NCI-H2081 (cell line): ENCODE results near the gene HOXC13.

ENCODE experiments used
- DNase-seq, 2 experiments: peaks; one replicate each; lab custom pipeline; 2025; lab: John Stamatoyannopoulos, UW

HOXC13 gene

DNA sequence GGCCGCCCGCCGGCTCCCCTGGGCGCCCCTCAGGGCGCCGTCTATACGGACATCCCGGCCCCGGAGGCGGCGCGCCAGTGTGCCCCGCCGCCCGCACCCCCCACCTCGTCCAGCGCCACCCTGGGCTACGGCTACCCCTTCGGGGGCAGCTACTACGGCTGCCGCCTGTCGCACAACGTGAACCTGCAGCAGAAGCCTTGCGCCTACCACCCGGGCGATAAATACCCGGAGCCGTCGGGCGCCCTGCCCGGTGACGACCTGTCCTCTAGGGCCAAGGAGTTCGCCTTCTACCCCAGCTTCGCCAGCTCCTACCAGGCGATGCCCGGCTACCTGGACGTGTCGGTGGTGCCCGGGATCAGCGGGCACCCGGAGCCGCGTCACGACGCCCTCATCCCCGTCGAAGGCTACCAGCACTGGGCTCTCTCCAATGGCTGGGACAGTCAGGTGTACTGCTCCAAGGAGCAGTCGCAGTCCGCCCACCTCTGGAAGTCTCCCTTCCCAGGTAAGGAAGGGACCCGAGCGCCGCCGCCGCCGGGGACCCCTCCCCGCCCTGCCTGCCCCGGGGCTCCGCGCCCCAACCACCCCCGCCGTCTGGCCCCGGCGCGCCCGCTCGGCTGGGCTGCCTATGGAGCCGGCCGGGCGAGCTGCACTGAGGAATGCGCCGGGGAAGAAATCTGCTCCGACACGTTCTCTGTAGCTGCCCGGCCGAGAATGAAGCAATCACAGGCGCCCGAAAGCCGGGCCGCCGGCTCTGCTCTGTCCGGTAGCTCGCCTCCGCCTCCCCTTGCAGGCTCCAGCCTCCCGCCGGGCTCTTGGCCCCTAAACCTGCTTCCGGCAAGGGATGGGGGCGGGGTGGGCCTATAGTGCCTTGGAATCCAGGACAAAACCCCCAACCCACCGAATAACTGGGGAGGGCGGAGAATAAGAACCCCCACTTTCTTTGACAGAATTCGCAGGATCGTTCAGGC, 794 bp downstream of the HOXC13 start:
- DNase-seq: no peak

DNA sequence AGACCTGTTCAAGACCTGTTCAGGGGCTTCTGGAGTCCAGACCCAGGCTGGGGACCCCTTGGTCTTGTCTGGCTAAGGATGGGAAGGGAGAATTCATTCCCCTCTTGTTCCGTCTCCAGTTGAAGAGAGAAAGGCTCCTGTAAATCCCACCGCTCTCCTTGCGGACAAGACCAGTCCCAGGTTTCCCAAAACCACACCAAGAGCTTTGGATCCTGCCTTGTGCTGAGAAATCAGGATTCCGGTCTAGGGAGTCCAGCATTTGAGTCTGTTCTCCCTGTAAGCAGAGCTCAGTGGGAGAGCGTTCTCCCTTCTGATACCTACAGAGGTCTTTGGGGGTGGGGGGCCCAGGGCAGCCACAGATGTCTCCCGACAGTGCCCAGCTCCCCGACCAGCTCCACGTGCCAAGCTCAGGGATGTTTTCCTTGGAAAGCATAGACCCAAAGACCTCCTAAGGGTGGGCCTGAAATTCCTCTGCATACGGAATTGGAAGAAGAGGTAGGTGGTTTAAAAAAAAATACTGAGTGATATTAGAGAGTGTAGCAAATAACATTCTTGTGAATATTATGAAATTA, 1.9 kb downstream of the HOXC13 start:
- DNase-seq: no peak

DNA sequence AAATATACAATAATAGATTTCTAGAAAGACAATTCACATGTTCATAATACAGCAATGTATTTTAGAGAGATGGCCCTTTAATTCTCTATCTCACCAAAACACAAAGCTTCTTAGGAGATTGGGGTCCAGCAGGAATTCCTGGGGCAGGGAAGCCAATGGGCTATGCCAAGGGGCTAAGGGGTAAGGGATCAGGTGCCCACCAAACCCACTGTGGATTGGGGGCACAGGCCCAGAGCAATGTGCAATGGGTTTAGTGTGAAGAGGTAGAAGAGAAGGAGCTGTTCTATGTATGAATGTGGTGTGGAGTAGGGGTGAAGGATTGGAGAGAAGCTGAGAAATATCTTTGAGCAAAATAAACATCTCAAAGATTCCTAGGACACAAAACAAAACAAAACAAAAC, 2.6 kb downstream of the HOXC13 start:
- DNase-seq: no peak

DNA sequence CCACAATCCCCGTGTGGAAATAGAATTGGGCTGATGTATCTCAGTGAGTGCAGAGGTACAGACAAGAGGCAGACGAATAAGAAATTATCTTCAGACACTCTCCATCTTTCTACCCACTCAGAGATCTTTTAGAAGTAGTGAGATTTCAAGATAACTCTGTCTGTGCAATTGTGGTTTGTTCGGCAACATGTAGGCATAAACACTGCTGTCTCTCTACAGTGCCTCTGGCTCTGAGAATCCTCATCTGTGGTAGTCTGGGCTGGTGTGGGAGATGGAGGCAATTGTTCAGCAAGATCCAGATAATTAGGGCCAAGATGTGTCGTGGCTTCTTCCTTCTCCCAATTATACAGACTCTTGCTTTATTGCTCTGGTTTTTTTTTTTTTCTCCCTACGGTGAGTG, 3.1 kb downstream of the HOXC13 start:
- DNase-seq: no peak

DNA sequence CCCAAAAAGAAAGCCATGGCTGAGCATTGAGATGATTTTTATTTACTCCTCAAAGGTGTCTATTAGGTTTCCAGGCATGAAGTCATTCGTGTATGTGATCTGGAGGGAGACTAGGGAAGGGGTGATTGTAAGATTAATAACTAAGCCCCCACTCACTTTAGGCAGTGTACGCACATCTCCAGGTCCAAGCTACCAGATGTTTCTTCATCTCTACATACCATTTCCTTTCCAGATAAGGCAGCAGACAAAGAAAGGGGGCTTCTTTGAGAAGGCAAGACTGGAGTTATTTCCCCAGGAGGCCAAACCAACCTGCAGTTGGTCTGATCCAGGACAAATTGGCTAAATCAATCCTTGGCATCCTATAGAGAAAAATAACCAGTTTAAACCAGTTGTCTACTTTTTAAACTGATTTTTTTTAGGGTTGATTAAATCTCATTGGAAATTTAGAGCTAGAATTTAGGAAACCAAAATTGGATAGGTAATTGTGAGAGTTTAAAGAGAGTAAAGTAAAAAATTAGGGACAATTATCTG, 3.9 kb downstream of the HOXC13 start:
- no peak for DNase-seq

DNA sequence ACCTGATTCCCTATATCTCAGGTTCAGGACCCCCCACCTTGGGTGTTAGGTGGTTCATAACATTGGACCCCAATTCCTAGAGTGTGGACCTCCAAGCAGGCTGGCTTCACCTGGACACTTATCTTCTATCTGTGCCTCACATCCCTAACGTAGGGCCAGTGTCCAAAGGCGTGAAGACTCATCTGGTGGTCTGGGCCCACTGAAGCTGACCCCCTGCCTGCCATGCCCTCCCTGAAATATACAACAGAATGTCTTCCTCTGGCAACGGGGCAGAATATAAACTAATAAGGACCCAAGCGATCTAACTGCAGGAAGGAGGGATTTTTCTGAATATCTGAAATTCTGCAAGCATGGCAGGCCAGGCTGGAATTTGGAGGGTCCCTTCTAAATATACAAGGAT, 5.6 kb downstream of the HOXC13 start:
- no peak for DNase-seq

DNA sequence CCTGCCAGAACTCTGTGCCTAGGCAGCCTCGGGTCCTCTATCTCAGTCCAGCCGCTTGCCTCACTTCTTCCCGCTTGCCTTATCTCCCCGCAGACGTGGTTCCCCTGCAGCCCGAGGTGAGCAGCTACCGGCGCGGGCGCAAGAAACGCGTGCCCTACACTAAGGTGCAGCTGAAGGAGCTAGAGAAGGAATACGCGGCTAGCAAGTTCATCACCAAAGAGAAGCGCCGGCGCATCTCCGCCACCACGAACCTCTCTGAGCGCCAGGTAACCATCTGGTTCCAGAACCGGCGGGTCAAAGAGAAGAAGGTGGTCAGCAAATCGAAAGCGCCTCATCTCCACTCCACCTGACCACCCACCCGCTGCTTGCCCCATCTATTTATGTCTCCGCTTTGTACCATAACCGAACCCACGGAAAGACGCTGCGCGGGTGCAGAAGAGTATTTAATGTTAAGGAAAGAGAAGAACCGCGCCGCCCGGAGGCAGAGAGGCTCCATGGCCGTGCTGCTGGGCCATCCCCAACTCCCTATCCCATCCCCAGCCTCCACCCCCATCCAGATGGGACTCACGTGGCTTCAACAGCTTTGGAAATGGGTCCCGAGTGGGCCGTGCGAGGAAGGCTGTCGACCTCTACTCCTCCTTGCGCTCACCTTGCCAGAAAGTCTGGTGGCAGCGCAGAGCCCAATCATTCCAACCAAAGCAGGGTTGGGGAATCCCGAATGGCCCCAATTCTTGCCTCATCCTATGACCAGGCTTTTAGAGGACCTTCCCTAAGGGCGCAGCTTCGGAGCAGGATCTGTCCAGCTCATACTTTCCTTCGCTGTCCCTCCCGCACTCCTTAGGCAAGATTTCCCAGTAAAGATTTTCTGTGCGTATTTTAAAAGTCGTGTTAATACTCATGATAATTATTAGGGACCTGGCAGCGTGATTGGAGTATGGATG, 6.5 kb downstream of the HOXC13 start:
- DNase-seq: no peak

DNA sequence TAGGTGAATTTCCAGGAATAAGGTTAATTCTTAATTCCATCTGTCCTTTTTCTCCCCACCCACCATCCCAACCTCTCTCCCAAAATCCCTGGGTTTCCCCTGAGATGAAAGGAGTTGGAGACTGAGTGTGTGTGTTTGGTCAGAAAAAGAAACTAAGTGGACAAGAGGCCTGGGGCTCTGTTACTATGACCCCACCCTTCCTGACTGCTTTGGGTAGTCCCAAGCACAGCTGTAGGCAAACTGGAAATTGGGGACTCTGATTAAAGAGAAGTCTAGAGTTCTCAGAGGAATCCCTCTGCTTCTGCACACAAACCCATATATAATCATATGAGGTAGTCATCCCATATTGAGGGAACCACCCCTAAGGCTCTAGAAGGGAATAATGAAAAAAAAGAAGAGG, 9.1 kb downstream of the HOXC13 start:
- no peak for DNase-seq

DNA sequence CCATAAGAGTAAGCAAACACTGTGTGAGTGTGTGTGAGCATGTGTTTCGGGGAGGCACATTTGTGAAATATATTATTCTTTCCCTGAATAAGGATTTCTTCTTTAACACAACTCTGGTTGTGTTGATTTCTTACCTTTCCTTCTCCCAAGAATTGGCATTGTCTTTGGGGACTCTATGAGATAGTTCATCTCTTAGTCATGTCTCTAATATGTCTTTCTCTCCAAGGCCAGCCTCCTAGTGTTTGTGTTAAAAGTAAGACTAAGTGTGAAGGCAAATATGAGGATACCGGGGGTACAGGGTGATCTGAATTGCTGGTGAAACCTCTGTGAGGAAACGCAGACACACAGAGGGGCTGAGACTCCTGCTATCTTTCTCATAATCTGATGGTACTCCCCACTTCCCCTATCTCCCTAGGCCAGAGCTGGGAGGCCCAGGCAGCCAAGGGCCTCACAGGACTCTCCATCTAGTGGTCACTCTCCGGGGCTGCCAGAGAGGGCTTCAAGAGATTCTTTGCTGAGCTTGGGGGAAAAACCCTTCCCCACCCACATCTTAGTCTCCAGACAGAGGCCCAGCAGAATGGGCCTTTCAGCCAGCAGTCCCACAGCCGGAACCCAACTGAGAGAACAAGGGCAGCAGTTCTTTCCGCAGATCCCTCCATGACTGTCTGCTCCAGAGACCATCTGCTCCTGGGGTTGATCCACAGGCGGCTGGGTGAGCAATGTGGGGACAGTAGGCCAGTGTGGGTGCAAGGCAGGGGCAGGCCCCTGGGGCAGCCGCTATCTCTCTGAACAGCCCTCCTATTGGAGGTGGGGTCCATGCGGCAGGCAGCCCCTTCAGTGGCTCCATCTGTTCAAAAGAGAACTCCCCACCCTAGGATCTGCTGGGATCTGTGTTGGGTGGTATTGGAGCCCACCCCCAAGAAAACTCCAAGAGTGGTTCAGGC, 10.3 kb downstream of the HOXC13 start:
- no peak for DNase-seq

DNA sequence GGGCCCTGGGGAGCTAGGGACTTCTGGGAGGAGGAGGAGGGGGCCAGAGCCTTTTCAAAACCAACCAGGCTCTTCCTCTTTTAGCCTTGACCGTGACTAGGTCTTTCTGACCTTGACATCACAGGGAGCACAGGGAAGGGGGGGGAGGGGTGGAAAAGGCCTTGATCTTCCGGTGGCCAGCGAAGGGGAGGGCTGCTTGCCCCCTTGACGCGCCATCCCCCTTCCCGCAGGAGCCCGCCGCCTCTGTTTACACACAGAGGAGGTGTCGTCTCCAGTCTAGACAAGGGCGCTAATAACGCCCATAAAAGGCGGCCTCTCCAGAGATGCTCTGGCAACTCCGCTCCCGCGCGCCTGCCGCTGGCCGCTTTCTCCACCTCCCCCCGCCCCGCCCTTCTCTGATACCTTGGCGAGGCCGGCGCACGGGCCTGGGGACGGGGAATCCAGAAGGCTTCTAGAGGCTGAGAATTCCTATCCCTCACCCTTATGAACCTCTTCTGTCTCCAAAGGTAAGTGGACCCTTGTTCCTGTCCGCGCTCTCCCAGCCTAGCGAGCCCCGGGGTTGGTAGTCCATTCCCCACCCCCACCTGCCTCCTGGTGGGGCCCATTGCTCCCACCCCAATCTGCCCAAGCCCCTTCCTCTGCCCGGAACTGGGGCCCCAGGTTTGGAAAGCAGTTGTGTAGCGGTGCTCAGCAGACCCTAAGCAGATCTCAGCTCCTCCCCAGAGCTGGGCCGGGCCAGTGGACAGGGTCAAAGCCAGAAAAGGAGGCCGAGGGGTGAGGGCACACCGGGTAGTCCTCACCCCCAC, 11.2 kb downstream of the HOXC13 start:
- no peak for DNase-seq

DNA sequence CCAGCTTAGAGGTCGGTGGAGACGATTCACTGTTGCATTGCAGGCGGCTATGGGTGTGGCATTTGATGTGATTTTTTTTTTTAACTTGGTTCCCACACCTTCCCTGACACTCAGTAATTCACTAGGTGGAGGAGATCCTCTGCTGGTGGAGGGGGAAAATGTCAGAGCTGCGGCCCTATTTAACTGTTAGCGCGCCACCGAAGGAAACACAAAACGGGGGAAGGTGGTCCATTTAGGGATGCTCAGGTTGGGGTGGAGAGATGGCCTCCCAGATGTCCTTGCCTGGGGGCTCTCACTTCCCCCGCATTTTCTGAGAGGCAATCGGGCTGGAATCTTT, 11.8 kb downstream of the HOXC13 start:
- no peak for DNase-seq

DNA sequence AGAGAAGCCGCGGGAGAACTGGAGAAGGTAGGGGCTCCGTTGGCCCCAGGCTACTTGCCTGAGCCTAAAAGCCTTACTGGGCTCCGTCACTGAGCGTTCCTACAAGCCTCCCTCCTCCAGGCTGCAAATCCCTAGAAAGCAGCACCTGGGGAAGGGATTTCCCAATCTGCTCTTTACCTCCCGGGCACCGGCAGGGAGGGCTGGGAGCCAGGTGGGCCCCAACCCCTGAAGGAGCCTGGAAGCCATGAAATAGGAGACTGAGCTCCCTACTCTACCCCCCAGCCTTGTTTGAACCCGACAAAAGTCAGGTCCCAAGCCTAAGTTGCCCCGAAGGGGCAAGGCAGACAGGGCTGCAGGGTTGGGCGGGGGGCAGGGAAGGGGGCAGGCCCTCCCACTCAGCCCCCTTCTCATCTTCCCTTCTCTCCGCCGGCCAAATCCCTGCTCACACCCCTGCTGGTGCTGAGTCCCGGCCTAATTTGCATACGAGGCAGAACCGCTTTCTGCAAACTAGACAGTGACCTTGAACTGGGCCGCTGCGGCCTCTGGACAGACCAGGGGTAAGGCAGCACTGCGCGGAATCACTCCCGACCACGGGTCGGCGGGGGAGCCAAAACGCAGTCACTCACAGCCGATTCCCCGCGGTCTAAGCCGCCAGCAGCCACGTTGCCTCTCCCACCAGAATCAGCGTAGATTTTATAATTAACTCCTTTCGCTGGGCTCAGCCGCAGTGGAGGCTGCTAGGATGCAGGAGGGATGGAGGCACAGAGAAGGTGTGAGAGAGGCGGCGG, 12.4 kb downstream of the HOXC13 start:
- no peak for DNase-seq

DNA sequence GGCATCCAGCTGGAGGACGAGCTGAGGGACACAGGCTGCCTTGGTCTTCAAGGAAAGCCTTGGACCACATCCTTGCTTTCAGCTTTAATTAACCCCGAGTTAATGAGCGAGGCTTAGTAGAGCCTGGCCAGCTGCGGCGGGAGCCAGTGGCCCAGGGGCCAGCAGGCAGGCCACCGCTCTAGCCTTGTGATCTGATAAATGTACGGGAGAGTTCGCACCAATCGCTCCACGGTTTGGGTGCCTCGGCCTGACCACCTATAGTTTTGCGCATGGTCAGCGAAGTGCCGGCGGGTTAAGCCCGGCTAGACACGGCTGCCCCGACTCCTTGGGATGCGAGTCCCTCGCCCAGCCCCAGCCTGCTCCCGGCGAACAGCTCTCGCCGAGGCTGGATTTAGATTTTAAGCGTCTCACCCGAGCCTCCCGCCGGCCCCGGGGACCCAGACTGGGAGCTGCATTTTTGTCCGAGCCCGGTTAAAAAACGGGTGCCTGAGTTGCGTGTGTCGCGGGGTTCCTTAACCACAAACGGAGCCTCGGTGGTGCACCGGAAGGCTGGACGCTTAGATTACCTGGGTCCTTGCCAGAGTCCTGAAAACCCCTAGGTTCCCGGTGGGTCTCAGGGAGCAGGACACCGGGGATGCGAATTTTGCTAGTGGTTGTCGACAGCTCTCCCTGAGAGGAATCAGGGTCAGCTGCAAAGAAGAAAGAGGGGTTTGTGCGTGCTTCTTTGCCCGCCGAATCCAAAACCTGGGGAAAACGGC, 13.1 kb downstream of the HOXC13 start:
- no peak for DNase-seq

DNA sequence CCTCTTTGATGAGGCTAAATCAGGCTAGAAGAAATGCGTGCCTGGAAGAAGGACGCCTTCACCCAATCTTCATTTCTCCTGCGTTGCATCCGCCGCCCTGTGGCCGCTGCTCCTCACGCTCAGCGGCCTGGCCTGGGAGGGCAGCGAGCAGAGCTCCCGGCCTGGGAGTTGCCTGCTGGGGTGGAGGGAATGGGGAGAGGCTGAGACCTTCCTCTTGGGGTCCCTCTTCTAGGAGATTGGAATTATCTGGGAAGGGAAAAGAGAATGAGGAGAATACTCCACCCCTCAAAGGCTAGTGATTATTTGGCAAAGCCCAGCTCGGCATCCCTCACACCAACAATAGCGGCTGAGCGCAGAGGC, 13.7 kb downstream of the HOXC13 start:
- DNase-seq: no peak

DNA sequence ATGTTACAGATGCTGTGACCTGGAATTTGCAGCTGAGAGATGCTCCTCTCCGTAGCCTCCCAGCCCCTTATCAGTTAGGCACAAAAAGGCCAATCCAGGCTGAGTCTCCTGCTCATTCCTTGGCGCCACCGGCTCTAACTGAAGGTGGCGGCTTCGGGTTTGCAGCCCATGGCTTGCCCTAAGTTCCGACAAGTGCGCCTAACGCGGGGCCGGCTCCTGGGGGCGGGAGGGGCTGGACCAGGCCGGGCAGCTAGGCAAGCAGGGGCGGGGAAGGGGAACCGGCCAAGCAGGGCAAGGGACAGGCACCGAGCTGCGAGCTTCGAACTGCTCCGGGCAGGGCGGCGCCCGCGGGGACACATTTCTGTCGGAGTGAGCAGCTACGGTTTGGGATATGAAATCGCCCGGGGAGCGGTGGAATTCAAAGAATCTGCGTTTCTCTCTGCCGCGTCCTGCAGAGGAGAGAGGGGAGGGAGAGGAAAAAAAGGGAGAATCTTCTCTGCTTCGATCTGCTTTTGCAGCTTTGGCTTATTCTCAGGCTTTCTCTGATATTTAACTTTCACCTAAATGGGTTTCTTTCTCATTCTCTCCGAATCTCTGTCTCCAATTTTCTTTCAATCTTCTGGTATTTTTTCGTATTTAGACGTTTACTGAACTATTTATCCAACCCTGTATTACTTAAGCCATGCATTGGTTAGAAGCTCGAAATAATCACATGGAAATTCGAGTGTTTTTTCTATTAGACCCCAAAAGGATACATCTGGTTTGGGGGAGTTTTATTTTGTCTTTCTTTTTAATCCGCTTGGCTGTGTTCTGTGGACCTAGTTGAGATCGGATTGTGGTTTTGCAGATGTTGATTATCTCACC, 14.5 kb downstream of the HOXC13 start:
- no peak for DNase-seq

DNA sequence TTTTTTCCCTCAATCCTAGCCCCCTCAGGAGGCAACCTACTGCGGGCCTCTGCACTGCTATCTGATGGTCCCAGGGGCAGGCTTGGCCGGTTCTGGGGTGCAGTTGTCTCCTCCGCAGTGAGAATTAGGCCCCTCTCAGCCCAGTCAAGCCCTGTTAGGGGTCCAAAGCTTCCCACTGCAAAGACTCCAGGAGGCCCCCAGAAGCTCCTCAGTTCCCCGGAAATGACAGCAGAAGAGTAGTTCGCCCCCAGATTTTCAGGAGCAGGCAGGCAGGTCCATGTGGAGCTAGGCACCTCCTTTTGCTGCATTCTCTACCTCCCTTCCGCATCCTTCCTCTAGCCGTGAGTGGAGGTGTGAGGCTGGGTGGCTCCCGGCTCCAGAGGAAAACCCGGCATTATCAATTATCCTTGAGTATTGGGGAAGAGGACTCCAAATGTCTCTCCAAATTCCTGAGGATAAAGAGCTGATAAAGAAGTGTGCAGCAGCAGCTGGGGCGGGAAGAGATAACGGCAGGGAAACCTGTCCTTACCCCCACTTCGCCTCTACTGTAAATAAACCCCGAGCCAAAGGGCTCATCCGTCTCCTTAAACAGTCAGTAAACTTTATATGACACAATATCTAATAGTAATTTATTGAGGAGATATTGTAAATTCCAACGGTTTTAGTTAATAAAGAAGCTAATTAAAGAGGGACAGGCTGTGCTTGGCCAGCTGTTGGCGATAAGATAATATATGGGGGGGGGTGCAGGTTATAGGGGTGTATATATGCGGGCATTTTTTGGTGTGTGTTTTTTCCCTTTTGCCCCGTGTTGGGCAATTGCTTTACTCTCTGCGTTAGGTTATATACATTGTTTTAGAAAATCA, 15.4 kb downstream of the HOXC13 start:
- DNase-seq: no peak

DNA sequence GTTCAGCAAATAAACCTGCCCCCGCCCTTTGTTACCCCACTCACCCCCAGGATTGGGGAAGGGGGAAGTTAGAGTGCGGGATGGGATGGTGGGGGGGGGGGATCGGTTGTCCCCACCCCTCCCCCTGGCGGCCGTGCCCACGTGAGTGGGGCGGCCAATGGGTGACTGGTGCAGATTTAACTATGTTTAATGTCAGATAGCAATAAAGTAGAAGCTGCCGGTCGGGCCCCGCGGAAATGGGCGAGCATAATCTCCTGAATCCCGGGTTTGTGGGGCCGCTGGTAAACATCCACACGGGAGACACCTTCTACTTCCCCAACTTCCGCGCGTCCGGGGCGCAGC, 16.0 kb downstream of the HOXC13 start, which contains the start of gene HOXC12:
Gene HOXC12 (plus strand): TSS at position 210 of the 342 bp plus-strand sequence. CDS start 27 bp downstream, at position 237.
- no peak for DNase-seq
